GM23338 (cell line): ENCODE results near the gene DUSP5. TPM values are rescaled to one million over a fixed set of nuclear protein-coding genes. Genes with fewer than 3 reads are reported as not detected.

Experiments
- ATAC-seq: fragments of 200-7000 bp; cut with Tn5 transposase; 3 replicates; pipeline ENCODE4 v1.9.1; 2020
- DNase-seq: peaks from one replicate; pipeline ENCODE4 v3.0.0-alpha.2; 2015; ENCODE audit warnings: low spot score
- H2AFZ ChIP-seq: fragments of 200-600 bp; sonication (generic); 2 replicates; pipeline ENCODE4 v1.8.0; 2016; ENCODE audit warnings: antibody characterized with exemption, mild to moderate bottlenecking, moderate library complexity
- H3F3A ChIP-seq: fragments of 200-600 bp; sonication (generic); replicated peaks from 2 replicates; pipeline ENCODE4 v1.8.0; 2017; ENCODE audit warnings: antibody characterized with exemption, mixed run types, low read depth
- H3K27ac ChIP-seq: fragments of 200-600 bp; sonication (generic); 2 replicates; pipeline ENCODE4 v1.6.1; 2016; ENCODE audit warnings: low read depth
- H3K27me3 ChIP-seq: fragments of 200-600 bp; sonication (generic); 2 replicates; pipeline ENCODE4 v1.8.0; 2016; ENCODE audit warnings: mild to moderate bottlenecking, mixed run types, moderate library complexity; ENCODE audit not compliant: insufficient read depth
- H3K36me3 ChIP-seq: fragments of 200-600 bp; sonication (generic); 2 replicates; pipeline ENCODE4 v1.8.0; 2016; ENCODE audit warnings: mild to moderate bottlenecking; ENCODE audit not compliant: insufficient read depth
- H3K4me1 ChIP-seq: fragments of 200-600 bp; sonication (generic); 2 replicates; pipeline ENCODE4 v1.8.0; 2016; ENCODE audit warnings: mild to moderate bottlenecking, moderate library complexity; ENCODE audit not compliant: insufficient read depth
- H3K4me2 ChIP-seq: fragments of 200-600 bp; sonication (generic); 2 replicates; pipeline ENCODE4 v1.7.1; 2017; ENCODE audit warnings: mixed run types
- H3K4me3 ChIP-seq: fragments of 200-600 bp; sonication (generic); 2 replicates; pipeline ENCODE4 v1.6.1; 2016; ENCODE audit warnings: mixed run types
- H3K79me2 ChIP-seq: fragments of 200-600 bp; sonication (generic); replicated peaks from 2 replicates; pipeline ENCODE4 v1.8.0; 2017; ENCODE audit warnings: mild to moderate bottlenecking; ENCODE audit not compliant: insufficient read depth
- H3K9me2 ChIP-seq: fragments of 200-600 bp; sonication (generic); 2 replicates; pipeline ENCODE4 v1.8.0; 2017; ENCODE audit not compliant: insufficient read depth
- H4K20me1 ChIP-seq: fragments of 200-600 bp; sonication (generic); replicated peaks from 2 replicates; pipeline ENCODE4 v1.8.0; 2017; ENCODE audit warnings: mild to moderate bottlenecking; ENCODE audit not compliant: insufficient read depth
- H3K27ac Mint-ChIP-seq: 2 replicates; pipeline ENCODE4 v1.8.0; 2020; ENCODE audit warnings: inconsistent platforms, mild to moderate bottlenecking, moderate library complexity, mixed read lengths
- H3K27me3 Mint-ChIP-seq: 3 replicates; pipeline ENCODE4 v1.8.0; 2022; ENCODE audit warnings: low read depth, mild to moderate bottlenecking, moderate library complexity, mixed read lengths, inconsistent platforms; ENCODE audit not compliant: insufficient read depth, poor library complexity
- H3K36me3 Mint-ChIP-seq: 3 replicates; pipeline ENCODE4 v1.8.0; 2021; ENCODE audit warnings: low read depth, mild to moderate bottlenecking, inconsistent platforms, moderate library complexity, mixed read lengths
- H3K4me1 Mint-ChIP-seq: 3 replicates; pipeline ENCODE4 v1.8.0; 2020; ENCODE audit warnings: mild to moderate bottlenecking, inconsistent platforms, mixed read lengths
- H3K4me3 Mint-ChIP-seq: 3 replicates; pipeline ENCODE4 v1.8.0; 2021; ENCODE audit warnings: moderate library complexity, mild to moderate bottlenecking, inconsistent platforms, mixed read lengths
- H3K9me3 Mint-ChIP-seq: 3 replicates; pipeline ENCODE4 v1.8.0; 2020; ENCODE audit warnings: moderate library complexity, mild to moderate bottlenecking, inconsistent platforms, mixed read lengths
- CREB1 ChIP-seq: fragments of 250-450 bp; sonication (Bioruptor Pico); IDR thresholded peaks from 2 replicates; pipeline ENCODE4 v1.5.0; 2020; ENCODE audit warnings: low read depth, mild to moderate bottlenecking, moderate library complexity
- CTCF ChIP-seq, 2 experiments: fragments of 200-600 bp in 1 of 2; sonication (generic) in 1 of 2; conservative IDR thresholded peaks; 2 replicates each; pipeline versions ENCODE4 v1.5.1 to v1.6.1; 2016 to 2017; ENCODE audit warnings: antibody characterized with exemption in 2 of 2, low read depth in 2 of 2, mild to moderate bottlenecking in 2 of 2, moderate library complexity in 1 of 2
- EZH2 ChIP-seq: fragments of 200-600 bp; sonication (generic); IDR thresholded peaks from one replicate; pipeline ENCODE4 v1.8.0; 2017; ENCODE audit warnings: antibody characterized with exemption, mild to moderate bottlenecking, low read depth; ENCODE audit not compliant: unreplicated experiment
- EZH2phosphoT487 ChIP-seq: fragments of 200-600 bp; sonication (generic); IDR thresholded peaks from one replicate; pipeline ENCODE4 v1.8.1; 2018; ENCODE audit warnings: antibody characterized with exemption; ENCODE audit not compliant: unreplicated experiment
- JUNB ChIP-seq: IDR thresholded peaks from one replicate; pipeline ENCODE4 v1.6.1; 2016; ENCODE audit warnings: antibody characterized with exemption; ENCODE audit not compliant: unreplicated experiment
- NANOG ChIP-seq: IDR thresholded peaks from 2 replicates; pipeline ENCODE4 v1.6.1; 2016; ENCODE audit warnings: antibody characterized with exemption, borderline replicate concordance
- POLR2AphosphoS5 ChIP-seq: IDR thresholded peaks from 2 replicates; pipeline ENCODE4 v1.6.1; 2016; ENCODE audit warnings: antibody characterized with exemption, low read depth
- REST ChIP-seq: IDR thresholded peaks from one replicate; pipeline ENCODE4 v1.6.1; 2018; ENCODE audit warnings: antibody characterized with exemption; ENCODE audit not compliant: unreplicated experiment
- STAT1 ChIP-seq: IDR thresholded peaks from one replicate; pipeline ENCODE4 v1.6.1; 2016; ENCODE audit warnings: antibody characterized with exemption; ENCODE audit not compliant: unreplicated experiment
- ZNF114 ChIP-seq: fragments of 250-450 bp; sonication (Bioruptor Pico); IDR thresholded peaks from 2 replicates; pipeline ENCODE4 v1.5.0; 2020; ENCODE audit warnings: mild to moderate bottlenecking, moderate library complexity
- ZNF331 ChIP-seq: fragments of 250-450 bp; sonication (Bioruptor Pico); IDR thresholded peaks from 2 replicates; pipeline ENCODE4 v1.5.0; 2020; ENCODE audit warnings: low read depth, mild to moderate bottlenecking, moderate library complexity
- polyA plus RNA-seq: library from polyadenylated mRNA; unstranded; fragments of >200 nt; fragmentation: Nextera tagmentation; extraction: Ambion mirVana; gene quantifications from 2 replicates; pipeline ENCODE4 v1.2.1, GENCODE V29; 2016
- total RNA-seq: library from RNA; depleted of rRNA; stranded (reverse); fragments of >200 nt; shearing (Covaris generic); gene quantifications from 2 replicates; pipeline ENCODE4 v1.2.3, GENCODE V29; 2014

Gene DUSP5
- total and polyA plus RNA-seq, 2 experiments from 2014 or later, result 10.8 to 35.9 TPM

- TF ChIP-seq EZH2phosphoT487 (no peak), POLR2AphosphoS5 (no peak), CREB1 (CRISPR knock-in tag) (no peak), JUNB (no peak), ZNF114 (CRISPR knock-in tag) (no peak), EZH2 (no peak), NANOG (no peak)
These were observed 47.3 kb downstream of the DUSP5 start (continued) for GRCh38 chr10:110544958-110545537.

- Histone ChIP-seq H2AFZ (no peak overlapping the region), H3F3A (no peaks in the 10 kb centered on the region), H3K27me3 (no peaks in the 10 kb centered on the region), H3K79me2 (no peaks in the 10 kb centered on the region), H3K4me2 (no peak overlapping the region), H3K4me1 (no peaks in the 10 kb centered on the region), H4K20me1 (no peaks in the 10 kb centered on the region), H3K4me3 (no peak overlapping the region), H3K27ac (no peak overlapping the region), H3K36me3 (no peaks in the 10 kb centered on the region), H3K9me2 (no peaks in the 10 kb centered on the region)
- H3K27ac Mint-ChIP-seq, result no peak overlapping the region
- no peaks in the 10 kb centered on the region for H3K9me3 Mint-ChIP-seq
- no peak overlapping the region for H3K4me3 Mint-ChIP-seq
- DNase-seq, result no peak
- H3K4me1 Mint-ChIP-seq, result peaks cover 12% of the 10 kb centered on the region
- H3K27me3 Mint-ChIP-seq, result no peaks in the 10 kb centered on the region
- no peaks in the 10 kb centered on the region for H3K36me3 Mint-ChIP-seq
- ATAC-seq, result no peak
- no peak for TF ChIP-seq ZNF114 (CRISPR knock-in tag)
- TF ChIP-seq EZH2phosphoT487, result no peak
These were observed 48.4 kb downstream of the DUSP5 start for GRCh38 chr10:110546077-110546476.

- H3K27ac ChIP-seq, result no peak overlapping the region
- no peak overlapping the region for H2AFZ ChIP-seq
- DNase-seq (no peak), ATAC-seq (no peak)
- H4K20me1 ChIP-seq, result no peaks in the 10 kb centered on the region
- H3K9me3 Mint-ChIP-seq, result no peaks in the 10 kb centered on the region
- no peaks in the 10 kb centered on the region for H3K4me1 ChIP-seq
- no peak overlapping the region for H3K4me3 Mint-ChIP-seq
- H3K27me3 Mint-ChIP-seq, result no peaks in the 10 kb centered on the region
- no peaks in the 10 kb centered on the region for H3K9me2 ChIP-seq
- H3F3A ChIP-seq, result no peaks in the 10 kb centered on the region
- H3K4me3 ChIP-seq, result no peak overlapping the region
- H3K36me3 Mint-ChIP-seq, result no peaks in the 10 kb centered on the region
- no peak overlapping the region for H3K4me2 ChIP-seq
- H3K79me2 ChIP-seq, result no peaks in the 10 kb centered on the region
- H3K27ac Mint-ChIP-seq, result no peak overlapping the region
- peaks cover 12% of the 10 kb centered on the region for H3K4me1 Mint-ChIP-seq
- no peaks in the 10 kb centered on the region for H3K36me3 ChIP-seq
- H3K27me3 ChIP-seq, result no peaks in the 10 kb centered on the region
- TF ChIP-seq JUNB (no peak), STAT1 (no peak), EZH2phosphoT487 (no peak), NANOG (no peak), ZNF331 (CRISPR knock-in tag) (no peak), REST (no peak), CTCF (conservative IDR thresholded peaks at IDR 0.05; ENCODE audit: low read depth in 2 of 2) (no peak)
These were observed 48.9 kb downstream of the DUSP5 start for GRCh38 chr10:110546499-110547110.
